HG02678 (cell line): ENCODE results near the gene ZNF433.
"Not testable (repeated sequence)": the region's sequence is repeated elsewhere in the genome, so short reads cannot be mapped to it uniquely, and the experiment has no call there.

Experiments
- ATAC-seq: cut with Tn5 transposase; IDR thresholded peaks from one replicate; pipeline ENCODE4 v1.9.1; 2021; ENCODE audit warnings: mild to moderate bottlenecking, moderate library complexity; ENCODE audit not compliant: unreplicated experiment

The ZNF433 gene

DNA sequence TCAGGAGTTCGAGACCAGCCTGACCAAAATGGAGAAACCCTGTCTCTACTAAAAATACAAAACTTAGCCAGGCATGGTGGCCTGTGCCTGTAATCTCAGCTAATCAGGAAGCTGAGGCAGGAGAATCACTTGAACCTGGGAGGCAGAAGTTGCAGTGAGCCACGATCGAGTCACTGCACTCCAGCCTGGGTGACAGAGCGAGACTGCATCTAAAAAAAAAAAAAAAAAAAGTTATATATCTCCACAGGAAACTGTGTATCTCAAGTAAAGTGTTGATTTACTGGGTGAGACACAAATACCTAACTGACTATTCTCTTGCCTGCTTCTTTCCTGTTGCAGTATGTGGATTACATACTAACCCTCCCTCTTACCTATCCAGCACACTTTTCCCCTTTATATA, 43.6 kb downstream of the ZNF433 start:
- not testable (repeated sequence) for ATAC-seq

DNA sequence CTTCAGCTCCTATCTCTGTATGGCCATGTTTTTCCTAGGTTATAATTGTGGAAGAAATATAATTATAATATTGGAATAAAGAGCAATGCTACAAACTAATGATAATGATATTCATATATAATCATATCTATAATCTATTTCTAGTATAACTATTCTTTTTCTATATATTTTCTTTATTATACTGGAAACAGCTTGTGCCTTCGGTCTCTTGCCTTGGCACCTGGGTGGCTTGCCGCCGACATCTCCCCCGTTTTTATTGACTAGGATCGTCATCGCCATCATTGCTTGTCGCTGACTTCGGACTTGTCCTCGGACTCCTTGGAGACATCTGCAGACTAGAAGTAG, 46.4 kb downstream of the ZNF433 start:
- no peak for ATAC-seq

DNA sequence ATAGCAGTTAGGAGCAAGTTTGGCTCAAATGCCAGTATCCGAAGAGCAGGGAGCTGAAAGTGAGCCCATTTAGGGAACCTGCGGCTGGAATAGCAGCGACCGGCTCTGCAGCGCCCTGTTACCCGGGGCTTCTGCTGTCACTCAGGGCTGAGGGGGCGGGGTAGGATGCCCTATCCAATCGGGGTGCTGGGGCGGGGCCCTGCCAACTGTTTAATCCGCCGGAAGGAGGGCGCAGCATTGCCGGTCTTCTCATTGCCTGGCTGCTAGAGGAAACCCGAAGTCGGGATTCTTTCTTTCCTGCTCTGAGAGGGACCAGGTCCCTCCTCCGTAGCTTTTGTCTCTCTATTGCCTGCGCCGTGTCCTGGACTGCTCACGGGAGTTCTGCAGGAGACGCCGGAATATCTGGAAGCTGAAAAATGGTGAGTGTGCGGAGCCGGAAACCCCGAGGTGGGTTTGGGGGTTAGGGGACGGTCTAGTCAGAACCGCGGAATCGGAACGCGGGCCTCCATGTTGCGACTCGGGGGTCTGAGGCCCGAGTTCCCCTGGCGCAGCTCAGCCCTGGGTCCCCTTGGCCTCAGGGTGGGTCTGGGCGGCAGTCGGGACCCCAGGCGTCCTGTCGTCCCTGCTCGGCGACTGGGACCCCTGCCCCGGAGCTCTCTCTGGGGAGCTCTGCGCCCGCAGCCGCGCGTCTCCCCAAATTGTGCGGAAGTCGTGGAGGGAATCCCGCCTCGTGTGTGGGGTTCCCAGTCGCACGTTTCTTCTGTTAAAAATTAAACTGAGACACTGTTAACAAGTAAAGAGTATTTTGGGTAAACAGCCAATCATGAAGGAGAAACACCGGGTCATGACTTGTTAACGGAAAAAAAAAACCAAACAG, 47.8 kb downstream of the ZNF433 start:
- ATAC-seq = peak; percentile 83

DNA sequence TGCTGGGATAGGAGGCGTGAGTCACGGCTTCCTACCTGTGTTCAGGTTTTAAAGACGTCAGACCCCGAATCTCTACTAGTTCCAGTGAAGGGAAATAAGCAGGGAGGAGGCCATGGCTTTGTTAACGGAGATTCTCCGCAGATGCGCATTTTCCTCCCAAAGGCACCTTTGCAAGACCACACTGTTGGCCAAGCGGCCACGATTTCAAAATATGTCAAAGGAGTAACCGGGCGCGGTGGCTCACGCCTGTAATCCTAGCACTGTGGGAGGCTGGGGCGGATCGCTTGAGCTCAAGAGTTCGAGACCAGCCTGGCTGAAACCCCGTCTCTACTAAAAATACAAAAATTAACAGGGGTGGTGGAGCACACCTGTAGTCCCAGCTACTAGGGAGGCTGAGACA, 48.7 kb downstream of the ZNF433 start:
- no peak for ATAC-seq

DNA sequence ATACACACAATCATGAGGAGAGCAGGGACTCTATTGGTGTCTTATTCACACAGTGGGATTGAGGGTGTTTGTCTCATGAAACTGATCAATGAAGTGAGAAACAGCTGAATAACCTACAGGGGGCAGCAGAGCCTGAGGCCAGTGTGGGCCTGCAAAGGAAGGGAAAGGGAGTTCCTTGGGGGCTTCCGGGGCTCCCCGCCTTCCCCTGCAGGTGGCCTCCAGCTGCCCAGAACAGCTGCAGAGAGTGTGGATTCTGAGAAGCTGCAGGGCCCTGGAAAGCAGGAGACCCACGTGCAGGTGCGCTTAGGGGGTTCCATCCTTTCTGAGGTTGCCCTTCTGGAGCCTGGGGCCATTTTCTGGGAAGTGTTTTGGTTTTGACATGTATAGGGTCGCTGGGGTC, 50.5 kb downstream of the ZNF433 start:
- ATAC-seq = no peak

DNA sequence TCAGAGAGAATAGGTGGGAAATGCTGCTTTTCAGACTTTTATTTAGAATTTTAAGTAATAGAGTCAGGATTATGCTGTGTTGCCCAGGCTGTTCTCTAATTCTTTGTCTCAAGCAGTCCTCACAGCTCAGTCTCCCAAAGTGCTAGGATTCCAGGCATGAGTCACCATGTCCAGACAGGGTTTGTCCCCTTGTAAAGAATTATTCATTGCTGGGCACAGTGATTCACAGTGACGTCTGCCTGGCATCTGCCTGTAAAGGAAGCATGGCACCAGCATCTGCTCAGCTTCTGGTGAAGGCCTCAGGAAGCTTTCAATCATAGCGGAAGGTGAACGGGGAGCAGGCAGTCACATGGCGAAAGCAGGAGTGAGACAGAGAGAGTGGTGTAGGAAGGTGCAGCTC, 53.0 kb downstream of the ZNF433 start:
- ATAC-seq = no peak

DNA sequence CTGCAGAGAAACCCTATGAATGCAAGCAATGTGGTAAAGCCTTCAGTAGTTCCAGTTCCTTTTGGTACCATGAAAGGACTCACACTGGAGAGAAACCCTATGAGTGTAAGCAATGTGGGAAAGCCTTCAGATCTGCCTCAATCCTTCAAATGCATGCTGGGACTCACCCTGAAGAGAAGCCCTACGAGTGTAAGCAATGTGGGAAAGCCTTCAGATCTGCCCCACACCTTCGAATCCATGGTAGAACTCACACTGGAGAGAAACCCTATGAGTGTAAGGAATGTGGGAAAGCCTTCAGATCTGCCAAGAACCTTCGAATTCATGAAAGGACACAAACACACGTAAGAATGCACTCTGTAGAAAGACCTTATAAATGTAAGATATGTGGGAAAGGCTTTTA, 56.0 kb downstream of the ZNF433 start:
- ATAC-seq = no peak

DNA sequence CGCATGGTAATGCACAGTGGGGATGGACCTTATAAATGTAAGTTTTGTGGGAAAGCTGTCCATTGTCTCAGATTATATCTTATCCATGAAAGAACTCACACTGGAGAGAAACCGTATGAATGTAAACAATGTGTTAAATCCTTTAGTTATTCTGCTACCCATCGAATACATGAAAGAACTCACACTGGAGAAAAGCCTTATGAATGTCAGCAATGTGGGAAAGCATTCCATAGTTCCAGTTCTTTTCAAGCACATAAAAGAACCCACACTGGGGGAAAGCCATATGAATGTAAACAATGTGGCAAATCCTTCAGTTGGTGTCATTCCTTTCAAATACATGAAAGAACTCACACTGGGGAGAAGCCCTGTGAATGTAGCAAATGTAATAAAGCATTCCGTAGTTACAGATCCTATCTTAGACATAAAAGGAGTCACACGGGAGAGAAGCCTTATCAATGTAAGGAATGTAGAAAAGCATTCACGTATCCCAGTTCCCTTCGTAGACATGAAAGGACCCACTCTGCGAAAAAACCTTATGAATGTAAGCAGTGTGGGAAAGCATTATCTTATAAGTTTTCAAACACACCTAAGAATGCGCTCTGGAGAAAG, 56.9 kb downstream of the ZNF433 start:
- ATAC-seq = no peak

DNA sequence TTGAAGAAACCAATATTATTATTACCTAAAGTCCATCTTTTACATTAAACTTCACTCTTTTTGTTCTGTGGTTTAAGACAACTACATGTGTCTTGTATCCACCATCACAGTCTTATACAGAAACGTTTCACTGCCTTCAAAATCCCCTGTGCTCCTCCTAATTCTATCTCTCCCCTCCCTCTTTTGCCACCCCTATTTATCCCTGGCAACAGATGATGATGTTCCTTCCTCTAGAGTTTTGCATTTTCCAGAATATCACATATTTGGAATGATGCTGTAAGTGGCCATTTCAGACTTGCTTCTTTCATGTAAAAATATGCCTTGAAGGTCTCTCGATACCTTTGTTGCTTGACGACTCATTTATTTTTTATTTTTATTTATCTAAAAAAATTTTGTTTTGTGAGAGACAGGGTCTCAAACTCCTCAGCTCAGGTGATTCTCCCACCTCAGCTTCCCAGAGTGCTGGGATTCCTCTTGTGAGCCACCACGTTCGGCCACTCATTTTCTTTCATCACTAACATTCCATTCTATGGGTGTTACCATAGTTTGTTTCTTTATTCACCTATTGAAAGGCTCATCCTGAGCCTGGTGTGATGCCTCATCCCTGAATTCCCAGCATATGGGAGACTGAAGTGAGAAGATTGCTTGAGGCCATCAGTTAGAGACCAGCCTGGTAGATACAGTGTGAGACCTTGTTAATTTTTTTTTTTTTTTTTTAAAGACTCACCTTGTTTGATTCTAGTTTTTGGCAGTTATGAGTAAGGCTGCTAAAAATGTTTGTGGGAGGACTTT, 62.3 kb downstream of the ZNF433 start:
- ATAC-seq = no peak

DNA sequence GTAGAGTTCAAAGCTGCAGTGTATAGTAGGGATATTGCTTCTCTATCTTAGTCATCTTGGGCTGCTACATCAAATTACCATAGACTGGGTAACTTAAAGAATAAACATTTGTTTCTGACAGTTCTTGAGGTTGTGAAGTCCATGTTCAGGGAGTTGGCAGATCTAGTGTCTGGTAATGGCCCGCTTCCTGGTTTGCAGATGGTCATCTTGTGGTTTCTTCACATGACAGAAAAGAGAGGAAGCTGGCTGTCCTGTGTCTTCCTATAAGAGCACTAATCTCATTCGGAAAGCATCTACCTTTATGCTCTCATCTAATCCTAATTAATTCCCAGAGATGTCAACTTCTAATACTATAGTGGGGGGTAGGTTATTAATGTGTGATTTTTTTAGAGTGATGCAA, 64.4 kb downstream of the ZNF433 start:
- ATAC-seq = no peak

DNA sequence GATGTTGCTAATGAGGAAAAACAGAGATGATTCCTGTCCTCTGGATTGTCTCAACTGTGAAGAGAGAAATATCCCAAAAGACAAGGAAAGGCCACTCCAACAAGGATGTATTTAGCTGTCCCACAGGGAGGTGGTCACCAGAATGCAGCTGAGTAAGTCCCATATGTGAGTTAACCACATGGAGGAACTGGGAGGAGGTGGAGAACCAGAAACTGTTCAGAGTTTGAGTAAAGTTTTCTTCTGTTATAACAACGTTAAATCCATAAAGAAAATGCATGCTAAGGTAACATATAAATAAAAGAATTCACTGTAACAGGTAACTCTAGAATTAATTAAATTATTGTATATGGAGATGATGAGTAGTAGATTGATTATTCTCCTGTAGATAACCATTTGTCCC, 65.3 kb downstream of the ZNF433 start:
- no peak for ATAC-seq

DNA sequence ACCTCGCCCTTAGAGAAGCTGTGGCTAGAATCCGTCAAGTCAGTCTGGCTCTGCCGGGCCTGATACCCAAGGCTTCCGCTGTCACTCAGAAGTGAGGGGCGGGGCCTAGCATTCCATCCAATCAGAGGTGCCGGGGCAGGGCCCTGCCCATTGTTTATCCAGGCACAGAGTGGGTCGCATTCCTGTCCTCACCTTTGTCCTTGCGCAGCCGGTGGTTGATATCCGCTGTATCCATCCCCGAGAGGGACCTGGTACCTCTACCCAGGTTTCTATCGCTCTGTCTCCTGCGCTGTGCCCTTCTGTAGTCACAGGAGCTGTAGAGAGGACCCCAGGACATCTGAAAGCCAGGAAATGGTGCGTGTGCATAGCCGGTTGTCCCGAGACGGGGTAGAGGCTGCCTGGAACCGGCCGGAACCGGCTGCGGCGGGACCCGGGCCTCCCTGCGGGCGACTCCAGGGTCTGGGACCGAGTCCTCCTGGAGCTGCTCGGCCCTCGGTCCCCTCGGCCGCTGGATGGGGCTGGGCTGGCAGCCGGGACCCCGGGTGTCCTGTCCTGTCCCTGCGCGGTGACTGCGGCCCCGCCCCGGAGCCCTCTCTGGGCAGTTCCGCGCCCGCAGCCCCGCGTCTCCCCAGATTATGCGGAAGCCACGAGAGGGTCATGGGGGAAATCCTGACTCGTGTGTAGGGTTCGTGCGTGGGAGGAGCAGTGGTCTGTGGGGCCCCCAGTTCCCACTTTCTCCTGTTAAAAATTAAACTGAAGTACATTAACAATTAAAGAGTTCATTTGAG, 70.4 kb downstream of the ZNF433 start, which contains the start of gene ZNF763:
Gene ZNF763, plus strand, starts transcription at position 183 of the 788 bp plus-strand sequence. Its CDS starts 169 bp downstream, at position 352.
- ATAC-seq = peak; percentile 87
